Measurements from ENCODE around the gene ZCCHC24. TPM values are rescaled to one million over a fixed set of nuclear protein-coding genes. Genes with fewer than 3 reads are reported as not detected.
A peak's percentile ranks its signal among the peaks of the same experiment; 100 is the strongest.

Gene ZCCHC24
- polyA plus RNA-seq, 1 of the 3 experiments (the other 2 are of a cell fraction), result 15.8 TPM

GRCh38 chr10:79434821-79435251 lies 10.6 kb downstream of the ZCCHC24 start:
- DNase-seq, result no peak
- CTCF ChIA-PET, result interaction anchor here (0.9 to 1.9 kb wide), 4 partner anchors 10 to 61 kb away, joined by 3 to 4 read pairs (median 4); no protein-coding TSS in a partner anchor
- H3F3A ChIP-seq (replicated peaks; ENCODE audit: insufficient read depth), result peaks cover 8% of the 10 kb centered on the region
- peaks cover 24% of the 10 kb centered on the region for H4K20me1 ChIP-seq (ENCODE audit: insufficient read depth)
- H3K79me2 ChIP-seq (ENCODE audit: insufficient read depth), result peaks cover 65% of the 10 kb centered on the region
- H3K9ac ChIP-seq, result peak overlapping the region; percentile 53; the same call in 1 of the 2 replicates
- 70% methylated on average over 7 of the region's 7 CpGs for WGBS (ENCODE audit: low lambda C conversion rate)
- no peaks in the 10 kb centered on the region for H3K9me2 ChIP-seq
- POLR2A ChIA-PET, result no interaction called here
- no peaks in the 10 kb centered on the region for H3K27me3 ChIP-seq (ENCODE audit: insufficient read depth)
- H3K4me3 ChIP-seq (ENCODE audit: low read depth in 2 of 2, low read length in 1 of 2), result no peak overlapping the region
- H3K9me3 ChIP-seq, result no peaks in the 10 kb centered on the region
- peaks cover 12 to 13% of the 10 kb centered on the region in 2 experiments for H3K36me3 ChIP-seq (replicated peaks in 1 of 2; ENCODE audit: control insufficient read depth in 1 of 2, insufficient read depth in 2 of 2, low read length in 1 of 2)
- peak overlapping the region; percentile 63 to 86; a peak in 3 of 4 replicates for H3K27ac ChIP-seq (ENCODE audit: low read depth in 2 of 2, low read length in 1 of 2)
- no peak for TF ChIP-seq FOXM1 (IDR thresholded peaks at IDR 0.05; ENCODE audit: low read depth)
- TF ChIP-seq JUND (IDR thresholded peaks at IDR 0.05), result peak; percentile 49
- peak; percentile 66; the same call in 1 of the 2 replicates for TF ChIP-seq FOSL2 (IDR thresholded peaks at IDR 0.05; ENCODE audit: borderline replicate concordance, low read depth)
- peak overlapping the region; percentile 66 for H3K4me2 ChIP-seq
- no peak overlapping the region for H2AFZ ChIP-seq (ENCODE audit: low read depth)
- peaks cover 16 to 53% of the 10 kb centered on the region in 2 experiments; a peak in 3 of 4 replicates for H3K4me1 ChIP-seq (ENCODE audit: control insufficient read depth in 1 of 2, insufficient read depth in 2 of 2, low read depth in 1 of 2, low read length in 1 of 2)

GRCh38 chr10:79434223-79434687 lies 11.2 kb downstream of the ZCCHC24 start:
- H3K4me2 ChIP-seq, result peak overlapping the region; percentile 66
- TF ChIP-seq NRF1 (IDR thresholded peaks at IDR 0.05; ENCODE audit: low read depth, low read length) (no peak), JUND (IDR thresholded peaks at IDR 0.05) (no peak), RAD21 (IDR thresholded peaks at IDR 0.05; ENCODE audit: low read length) (no peak), RFX5 (IDR thresholded peaks at IDR 0.05; ENCODE audit: low read length) (no peak), CTCF (IDR thresholded peaks at IDR 0.05) (no peak), NFIC (IDR thresholded peaks at IDR 0.05; ENCODE audit: borderline replicate concordance) (no peak), TAF1 (IDR thresholded peaks at IDR 0.05; ENCODE audit: borderline replicate concordance, low read depth, low read length) (no peak), TCF12 (IDR thresholded peaks at IDR 0.05) (no peak)
- H3K9me2 ChIP-seq, result no peaks in the 10 kb centered on the region
- H2AFZ ChIP-seq (ENCODE audit: low read depth), result no peak overlapping the region
- ChIA-PET POLR2A (interaction anchor here (1.0 kb wide), 1 partner anchor 9 kb away, joined by 4 read pairs; no protein-coding TSS in a partner anchor), CTCF (interaction anchor here (1.9 to 2.2 kb wide), 2 partner anchors 34 kb away, joined by 4 to 7 read pairs; no protein-coding TSS in a partner anchor)
- DNase-seq, result no peak
- H3K79me2 ChIP-seq (ENCODE audit: insufficient read depth), result peaks cover 59% of the 10 kb centered on the region
- 73% methylated on average over 5 of the region's 5 CpGs for WGBS (ENCODE audit: low lambda C conversion rate)
- H3F3A ChIP-seq (replicated peaks; ENCODE audit: insufficient read depth), result peaks cover 8% of the 10 kb centered on the region
- no peaks in the 10 kb centered on the region for H3K9me3 ChIP-seq
- H3K4me1 ChIP-seq (ENCODE audit: control insufficient read depth in 1 of 2, insufficient read depth in 2 of 2, low read depth in 1 of 2, low read length in 1 of 2), result peaks cover 16 to 52% of the 10 kb centered on the region in 2 experiments; a peak in 3 of 4 replicates
- H3K27ac ChIP-seq (ENCODE audit: low read depth in 2 of 2, low read length in 1 of 2), result peak overlapping the region in 1 of 2 experiments; percentile 86; a peak in 3 of 4 replicates
- no peaks in the 10 kb centered on the region for H3K27me3 ChIP-seq (ENCODE audit: insufficient read depth)
- peaks cover 16% of the 10 kb centered on the region in 2 experiments for H3K36me3 ChIP-seq (replicated peaks in 1 of 2; ENCODE audit: control insufficient read depth in 1 of 2, insufficient read depth in 2 of 2, low read length in 1 of 2)
- H4K20me1 ChIP-seq (ENCODE audit: insufficient read depth), result peaks cover 19% of the 10 kb centered on the region; the same call in 1 of the 2 replicates
- H3K4me3 ChIP-seq (ENCODE audit: low read depth in 2 of 2, low read length in 1 of 2), result no peak overlapping the region
- no peak overlapping the region for H3K9ac ChIP-seq

Measured in SK-N-SH (cell line).